ENCODE data around the gene NR4A3. TPM values are rescaled to one million over a fixed set of nuclear protein-coding genes. Genes with fewer than 3 reads are reported as not detected.

Gene NR4A3
- total RNA-seq, 5 donors from 2014 or later (not counting 1 experiment from before 2014, with no cell fraction given): 1.3 to 45.0 (median 1.8) TPM

DNA sequence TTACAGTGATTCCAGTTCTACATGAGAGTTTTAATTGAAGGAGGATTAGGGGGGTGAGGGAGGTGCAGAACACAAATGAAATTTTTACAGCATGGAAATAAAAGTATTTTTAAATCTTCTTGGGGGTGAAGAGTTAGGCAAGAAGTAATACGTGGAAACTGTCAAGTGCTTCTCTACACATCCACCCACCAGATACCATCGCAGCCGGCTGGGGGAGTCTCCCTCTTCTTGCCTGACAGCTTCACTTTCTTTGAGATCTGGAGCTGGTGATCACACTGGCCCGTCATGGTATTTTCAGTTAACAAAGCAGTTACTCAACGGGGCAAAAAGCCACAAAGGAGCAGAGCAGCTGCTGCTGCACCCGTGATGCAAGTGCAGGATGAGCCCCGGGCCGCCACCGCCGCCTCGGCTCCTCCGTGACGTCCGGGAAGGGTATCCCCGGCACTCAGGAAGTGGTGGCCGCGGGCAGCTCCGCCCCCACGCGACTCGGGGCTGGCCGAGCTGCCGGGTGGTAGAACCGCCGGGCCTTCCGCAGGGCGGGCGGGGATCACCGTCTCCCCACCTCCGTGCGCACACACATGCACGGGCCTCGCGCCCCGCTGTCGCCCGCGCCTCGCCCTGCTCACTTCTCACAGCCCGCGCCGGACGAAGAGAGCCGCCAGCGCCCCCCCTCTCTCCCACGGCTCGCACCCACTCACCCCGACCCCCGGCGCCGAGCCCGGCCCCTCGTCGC is 2.4 kb upstream of the NR4A3 start:
- no peaks in the 10 kb centered on the region for H3K9me3 ChIP-seq
- no peaks in the 10 kb centered on the region for H3K36me3 ChIP-seq (ENCODE audit: control insufficient read depth in 2 of 2, extremely low read depth in 1 of 2, insufficient read depth in 1 of 2, low read length in 1 of 2)
- peak overlapping the region; percentile 80 for H3K27ac ChIP-seq (ENCODE audit: low read length)
- DNase-seq: peak; percentile 68 to 99 (median 97)
- ChIA-PET CTCF (interaction anchor here in 1 of 2 donors (0.6 to 1.9 kb wide), 8 partner anchors 8 to 597 kb away, joined by 3 to 7 read pairs (median 4); partner anchors contain the start of genes SEC61B and STX17), POLR2A (interaction anchor here in 1 of 2 donors (0.5 to 1.6 kb wide), 7 partner anchors 8 to 289 kb away, joined by 3 to 15 read pairs (median 3); partner anchors contain the start of gene STX17)
- WGBS (ENCODE audit: insufficient coverage): under 1% methylated on average over 51 of the region's 54 CpGs
- Mint-ChIP-seq H3K27ac (peak overlapping the region; percentile 84 to 88), H3K4me1 (peaks cover 39 to 52% (median 46%) of the 10 kb centered on the region in 3 donors), H3K36me3 (peaks cover 2% of the 10 kb centered on the region), H3K4me3 (peak overlapping the region; percentile 92 to 95 (median 94)), H3K9me3 (no peaks in the 10 kb centered on the region), H3K27me3 (peaks cover 19 to 22% of the 10 kb centered on the region in 2 donors)
- H3K27me3 ChIP-seq (replicated peaks in 1 of 2; ENCODE audit: control insufficient read depth in 2 of 2, extremely low read depth in 1 of 2, insufficient read depth in 2 of 2, low read length in 1 of 2): peaks cover 2 to 28% of the 10 kb centered on the region in 2 experiments
- ATAC-seq (replicated peaks in 1 of 4): peak; percentile 64 to 68 (median 67)
- H3K4me1 ChIP-seq (ENCODE audit: control insufficient read depth in 1 of 2, extremely low read depth in 1 of 2, insufficient read depth in 2 of 2, low read length in 2 of 2): peaks cover 29 to 48% of the 10 kb centered on the region in 2 experiments
- peak overlapping the region; percentile 58 to 59 for H3K4me3 ChIP-seq (ENCODE audit: control insufficient read depth in 1 of 2, extremely low read depth in 1 of 2, low read length in 1 of 2)

DNA sequence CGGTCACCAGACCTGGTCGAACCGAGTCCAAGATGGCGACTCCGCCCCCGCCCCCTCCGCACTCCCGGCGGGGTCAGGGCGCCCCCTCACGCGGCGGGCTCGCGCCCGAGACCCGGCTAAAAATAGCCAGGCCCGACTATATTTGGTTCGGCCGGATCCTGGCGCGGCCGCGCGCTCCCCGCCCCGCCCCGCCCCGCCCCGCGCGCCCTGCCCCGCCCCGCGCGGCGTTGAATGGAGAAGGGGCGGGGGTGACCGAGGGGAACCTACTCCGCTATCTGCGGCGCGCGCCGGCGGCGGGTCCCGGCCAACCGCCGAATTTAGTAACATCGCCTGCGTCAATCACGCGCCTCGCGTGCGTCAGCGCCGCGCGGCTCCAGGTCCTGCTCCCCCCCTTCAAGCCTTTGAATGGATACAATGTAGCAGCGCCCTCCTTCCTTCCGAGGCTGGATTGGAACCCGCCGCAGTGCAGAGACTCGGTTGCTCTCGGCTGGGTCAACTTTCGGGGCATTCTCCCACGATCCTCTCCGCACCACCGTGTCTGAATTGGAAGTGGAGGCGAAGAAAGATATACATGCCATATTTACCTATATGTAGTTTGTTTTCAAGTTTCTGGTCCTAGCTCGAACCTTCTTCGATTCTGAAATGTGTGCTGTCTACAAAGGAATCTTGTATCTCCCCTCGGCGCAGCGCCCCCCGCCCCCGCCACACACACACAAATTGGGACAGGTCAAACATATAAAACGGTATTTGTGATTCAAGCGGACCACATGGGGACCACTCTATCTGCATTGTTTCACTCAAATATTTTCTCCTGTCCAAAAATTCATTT is 1.6 kb upstream of the NR4A3 start:
- H3K4me1 Mint-ChIP-seq: peaks cover 46 to 59% (median 54%) of the 10 kb centered on the region in 3 donors
- no peaks in the 10 kb centered on the region for H3K9me3 Mint-ChIP-seq
- no peaks in the 10 kb centered on the region for H3K36me3 Mint-ChIP-seq
- CTCF ChIA-PET: interaction anchor here in 1 of 2 donors (0.9 to 1.9 kb wide), 6 partner anchors 9 to 598 kb away, joined by 3 to 7 read pairs (median 4); partner anchors contain the start of gene SEC61B
- H3K27ac Mint-ChIP-seq: peak overlapping the region; percentile 86 to 91
- Histone ChIP-seq H3K27ac (ENCODE audit: low read length) (peak overlapping the region; percentile 96), H3K4me3 (ENCODE audit: control insufficient read depth in 1 of 2, extremely low read depth in 1 of 2, low read length in 1 of 2) (peak overlapping the region; percentile 75 to 86), H3K4me1 (ENCODE audit: control insufficient read depth in 1 of 2, extremely low read depth in 1 of 2, insufficient read depth in 2 of 2, low read length in 2 of 2) (peaks cover 36 to 56% of the 10 kb centered on the region in 2 experiments), H3K9me3 (no peaks in the 10 kb centered on the region), H3K27me3 (replicated peaks in 1 of 2; ENCODE audit: control insufficient read depth in 2 of 2, extremely low read depth in 1 of 2, insufficient read depth in 2 of 2, low read length in 1 of 2) (peaks cover 2 to 36% of the 10 kb centered on the region in 2 experiments), H3K36me3 (ENCODE audit: control insufficient read depth in 2 of 2, extremely low read depth in 1 of 2, insufficient read depth in 1 of 2, low read length in 1 of 2) (no peaks in the 10 kb centered on the region)
- POLR2A ChIA-PET: interaction anchor here in 1 of 2 donors (0.5 to 1.6 kb wide), 5 partner anchors 9 to 87 kb away, joined by 3 to 15 read pairs (median 5); partner anchors contain the start of gene STX17
- DNase-seq: peak in 34 of 35 experiments; percentile 82 to 98 (median 96)
- peak overlapping the region; percentile 92 to 95 (median 94) for H3K4me3 Mint-ChIP-seq
- peak; percentile 60 to 75 (median 66) for ATAC-seq (replicated peaks in 1 of 4)
- under 1% methylated on average over 68 of the region's 81 CpGs for WGBS (ENCODE audit: insufficient coverage)
- H3K27me3 Mint-ChIP-seq: peaks cover 27% of the 10 kb centered on the region in 2 donors

DNA sequence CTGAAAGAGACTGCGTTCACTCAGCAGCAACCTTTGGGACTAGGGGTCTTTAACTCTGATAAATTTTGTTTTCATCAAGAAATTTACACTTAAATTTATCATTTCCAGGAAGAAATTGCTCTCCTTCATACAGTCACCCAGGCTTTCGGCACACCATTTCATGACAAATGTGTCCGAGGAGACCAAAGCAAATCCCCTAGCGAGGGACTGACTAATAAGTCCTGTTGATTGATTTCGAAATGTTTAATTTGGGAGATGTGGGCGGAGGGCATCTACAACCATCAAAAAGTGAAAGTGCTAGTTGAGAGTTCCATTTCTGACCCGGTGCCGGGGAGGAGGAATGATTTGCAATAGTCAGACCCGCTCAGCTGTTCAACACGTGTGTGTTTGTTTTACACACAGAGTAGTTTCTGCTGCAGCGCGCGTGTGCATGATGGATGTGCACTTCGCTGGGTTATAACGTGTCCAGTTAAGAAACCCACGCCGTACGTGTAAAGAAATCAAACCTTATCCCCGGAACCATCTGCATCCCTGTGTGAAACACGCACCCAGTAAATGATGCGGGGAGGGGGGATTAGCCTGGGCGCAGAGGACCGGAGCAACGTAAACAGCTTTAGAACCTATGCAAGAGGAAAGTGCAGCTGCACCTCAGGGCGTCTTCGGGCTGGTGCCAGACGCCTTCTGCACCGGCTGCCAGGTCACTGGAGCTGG is 845 bp upstream of the NR4A3 start:
- peaks cover 40 to 64% of the 10 kb centered on the region in 2 experiments for H3K4me1 ChIP-seq (ENCODE audit: control insufficient read depth in 1 of 2, extremely low read depth in 1 of 2, insufficient read depth in 2 of 2, low read length in 2 of 2)
- no peaks in the 10 kb centered on the region for H3K36me3 Mint-ChIP-seq
- H3K27me3 Mint-ChIP-seq: peaks cover 29 to 32% of the 10 kb centered on the region in 2 donors
- H3K4me3 Mint-ChIP-seq: peak overlapping the region; percentile 92 to 95 (median 94)
- H3K9me3 ChIP-seq: no peaks in the 10 kb centered on the region
- no peaks in the 10 kb centered on the region for H3K36me3 ChIP-seq (ENCODE audit: control insufficient read depth in 2 of 2, extremely low read depth in 1 of 2, insufficient read depth in 1 of 2, low read length in 1 of 2)
- peaks cover 3 to 43% of the 10 kb centered on the region in 2 experiments for H3K27me3 ChIP-seq (replicated peaks in 1 of 2; ENCODE audit: control insufficient read depth in 2 of 2, extremely low read depth in 1 of 2, insufficient read depth in 2 of 2, low read length in 1 of 2)
- H3K27ac ChIP-seq (ENCODE audit: low read length): peak overlapping the region; percentile 96
- 2% methylated on average over 17 of the region's 28 CpGs for WGBS (ENCODE audit: insufficient coverage)
- peak in 34 of 35 experiments; percentile 11 to 74 (median 54) for DNase-seq
- peak; percentile 0 to 6 (median 2) for ATAC-seq (replicated peaks in 1 of 4)
- peak overlapping the region; percentile 86 to 91 for H3K27ac Mint-ChIP-seq
- peaks cover 53 to 66% (median 61%) of the 10 kb centered on the region in 3 donors for H3K4me1 Mint-ChIP-seq
- H3K4me3 ChIP-seq (ENCODE audit: control insufficient read depth in 1 of 2, extremely low read depth in 1 of 2, low read length in 1 of 2): peak overlapping the region; percentile 75 to 86
- ChIA-PET POLR2A (interaction anchor here in 1 of 2 donors (1.2 to 1.6 kb wide), 2 partner anchors 9 to 85 kb away, joined by 4 to 6 read pairs; partner anchors contain the start of gene STX17), CTCF (interaction anchor here (0.7 to 2.6 kb wide), 3 partner anchors 30 to 190 kb away, joined by 4 to 7 read pairs (median 5); no protein-coding TSS in a partner anchor)
- H3K9me3 Mint-ChIP-seq: no peaks in the 10 kb centered on the region

DNA sequence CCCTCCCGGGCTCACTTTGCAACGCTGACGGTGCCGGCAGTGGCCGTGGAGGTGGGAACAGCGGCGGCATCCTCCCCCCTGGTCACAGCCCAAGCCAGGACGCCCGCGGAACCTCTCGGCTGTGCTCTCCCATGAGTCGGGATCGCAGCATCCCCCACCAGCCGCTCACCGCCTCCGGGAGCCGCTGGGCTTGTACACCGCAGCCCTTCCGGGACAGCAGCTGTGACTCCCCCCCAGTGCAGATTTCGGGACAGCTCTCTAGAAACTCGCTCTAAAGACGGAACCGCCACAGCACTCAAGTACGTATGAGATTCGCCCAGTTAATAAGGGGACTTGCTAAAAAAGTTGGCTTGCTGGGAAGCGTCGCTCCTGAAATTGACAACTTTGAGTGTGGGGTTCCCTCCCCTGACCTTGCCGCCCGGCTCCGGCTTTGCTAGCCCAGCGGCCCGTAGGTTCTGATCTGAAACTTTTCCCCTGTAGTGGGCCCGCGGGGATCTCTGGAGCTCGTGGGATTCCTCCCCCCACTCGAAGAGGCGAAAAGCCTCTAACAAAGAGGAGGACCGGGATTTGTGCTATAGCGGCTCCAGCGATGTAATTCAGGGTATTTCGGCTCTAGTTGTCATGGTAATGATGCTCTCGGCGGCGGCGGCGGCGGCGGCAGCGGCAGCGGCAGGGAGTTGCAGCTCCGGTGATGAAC is 572 bp downstream of the NR4A3 start:
- H3K27ac ChIP-seq (ENCODE audit: low read length): peak overlapping the region; percentile 78
- Mint-ChIP-seq H3K9me3 (no peaks in the 10 kb centered on the region), H3K4me1 (peaks cover 64 to 73% (median 71%) of the 10 kb centered on the region in 3 donors), H3K4me3 (peak overlapping the region; percentile 92 to 95 (median 94)), H3K27ac (peak overlapping the region; percentile 61 to 79), H3K36me3 (no peaks in the 10 kb centered on the region), H3K27me3 (peaks cover 30 to 46% of the 10 kb centered on the region in 2 donors)
- H3K36me3 ChIP-seq (ENCODE audit: control insufficient read depth in 2 of 2, extremely low read depth in 1 of 2, insufficient read depth in 1 of 2, low read length in 1 of 2): no peaks in the 10 kb centered on the region
- no peaks in the 10 kb centered on the region for H3K9me3 ChIP-seq
- peak overlapping the region; percentile 75 to 86 for H3K4me3 ChIP-seq (ENCODE audit: control insufficient read depth in 1 of 2, extremely low read depth in 1 of 2, low read length in 1 of 2)
- ATAC-seq (replicated peaks in 1 of 4) (no peak), DNase-seq (peak; percentile 11 to 78 (median 58))
- ChIA-PET CTCF (interaction anchor here in 1 of 2 donors (0.5 to 2.6 kb wide), 3 partner anchors 12 to 599 kb away, joined by 3 to 7 read pairs (median 5); no protein-coding TSS in a partner anchor), POLR2A (interaction anchor here (0.6 to 1.6 kb wide), 7 partner anchors 8 to 1892 kb away, joined by 3 to 6 read pairs (median 4); partner anchors contain the start of gene STX17 (in 1 of the 2))
- peaks cover 7 to 44% of the 10 kb centered on the region in 2 experiments for H3K27me3 ChIP-seq (replicated peaks in 1 of 2; ENCODE audit: control insufficient read depth in 2 of 2, extremely low read depth in 1 of 2, insufficient read depth in 2 of 2, low read length in 1 of 2)
- WGBS (ENCODE audit: insufficient coverage): under 1% methylated on average over 42 of the region's 51 CpGs
- H3K4me1 ChIP-seq (ENCODE audit: control insufficient read depth in 1 of 2, extremely low read depth in 1 of 2, insufficient read depth in 2 of 2, low read length in 2 of 2): peaks cover 41 to 64% of the 10 kb centered on the region in 2 experiments
